ENCODE measurements around the gene PLEKHG3. TPM values are rescaled to one million over a fixed set of nuclear protein-coding genes. Genes with fewer than 3 reads are reported as not detected.

The PLEKHG3 gene
- polyA plus RNA-seq, 3 donors: 6.3 to 21.6 (median 13.0) TPM

DNA sequence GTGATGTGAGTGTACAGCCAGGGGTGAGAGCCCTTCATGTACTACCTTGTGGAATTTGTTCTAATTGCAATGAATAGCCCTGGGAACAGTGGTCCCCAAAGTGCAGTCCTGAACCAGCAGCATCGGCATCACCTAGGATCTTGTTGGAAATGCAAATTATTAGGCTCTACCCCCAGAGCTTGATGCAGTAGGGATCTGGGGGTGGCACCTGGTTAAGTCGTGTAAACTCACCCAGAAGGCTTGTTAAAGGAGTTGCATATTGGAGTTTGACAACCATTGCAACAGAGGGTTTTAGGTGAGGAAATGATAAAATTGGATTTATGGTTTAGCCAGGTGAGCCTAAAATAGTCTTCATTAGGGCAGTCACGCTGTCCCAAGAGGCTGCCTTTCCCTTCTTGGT is 73.2 kb downstream of the PLEKHG3 start:
- no peak overlapping the region for H3K4me3 ChIP-seq (replicated peaks in 1 of 3; ENCODE audit: low read depth in 2 of 3, low read length in 3 of 3)
- DNase-seq: no peak
- H3K9me3 ChIP-seq (replicated peaks in 1 of 2; ENCODE audit: control insufficient read depth in 1 of 2, insufficient read depth in 1 of 2, low read length in 2 of 2): peaks cover 0 to 17% of the 10 kb centered on the region in 2 donors
- Mint-ChIP-seq H3K9me3 (peaks cover 2 to 22% (median 13%) of the 10 kb centered on the region in 7 donors), H3K4me1 (no peaks in the 10 kb centered on the region), H3K4me3 (no peak overlapping the region), H3K36me3 (no peaks in the 10 kb centered on the region), H3K27ac (no peak overlapping the region), H3K27me3 (ENCODE audit: low read depth in 3 of 3) (peaks cover 0 to 4% (median 3%) of the 10 kb centered on the region in 3 donors)
- WGBS (ENCODE audit: insufficient coverage): 100% methylated on average over 3 of the region's 3 CpGs
- no peak overlapping the region for H3K9ac ChIP-seq (ENCODE audit: insufficient read depth, low read length, poor library complexity, severe bottlenecking)
- H2AFZ ChIP-seq (ENCODE audit: insufficient read depth, low read depth, low read length, poor library complexity, severe bottlenecking): no peak overlapping the region
- H3K27me3 ChIP-seq (ENCODE audit: control insufficient read depth in 2 of 2, insufficient read depth in 2 of 2, low read length in 2 of 2): no peaks in the 10 kb centered on the region
- H3K36me3 ChIP-seq (replicated peaks in 1 of 2; ENCODE audit: control insufficient read depth in 1 of 2, insufficient read depth in 2 of 2, low read length in 2 of 2): no peaks in the 10 kb centered on the region
- H3K4me2 ChIP-seq (replicated peaks; ENCODE audit: extremely low read depth, low read length, poor library complexity, severe bottlenecking): no peak overlapping the region
- H3K27ac ChIP-seq (ENCODE audit: low read depth in 1 of 2, low read length in 2 of 2): no peak overlapping the region
- TF ChIP-seq, protein P1, sequence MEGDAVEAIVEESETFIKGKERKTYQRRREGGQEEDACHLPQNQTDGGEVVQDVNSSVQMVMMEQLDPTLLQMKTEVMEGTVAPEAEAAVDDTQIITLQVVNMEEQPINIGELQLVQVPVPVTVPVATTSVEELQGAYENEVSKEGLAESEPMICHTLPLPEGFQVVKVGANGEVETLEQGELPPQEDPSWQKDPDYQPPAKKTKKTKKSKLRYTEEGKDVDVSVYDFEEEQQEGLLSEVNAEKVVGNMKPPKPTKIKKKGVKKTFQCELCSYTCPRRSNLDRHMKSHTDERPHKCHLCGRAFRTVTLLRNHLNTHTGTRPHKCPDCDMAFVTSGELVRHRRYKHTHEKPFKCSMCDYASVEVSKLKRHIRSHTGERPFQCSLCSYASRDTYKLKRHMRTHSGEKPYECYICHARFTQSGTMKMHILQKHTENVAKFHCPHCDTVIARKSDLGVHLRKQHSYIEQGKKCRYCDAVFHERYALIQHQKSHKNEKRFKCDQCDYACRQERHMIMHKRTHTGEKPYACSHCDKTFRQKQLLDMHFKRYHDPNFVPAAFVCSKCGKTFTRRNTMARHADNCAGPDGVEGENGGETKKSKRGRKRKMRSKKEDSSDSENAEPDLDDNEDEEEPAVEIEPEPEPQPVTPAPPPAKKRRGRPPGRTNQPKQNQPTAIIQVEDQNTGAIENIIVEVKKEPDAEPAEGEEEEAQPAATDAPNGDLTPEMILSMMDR (IDR thresholded peaks at IDR 0.05): no peak
- H3K4me1 ChIP-seq (ENCODE audit: control insufficient read depth in 1 of 2, insufficient read depth in 2 of 2, low read length in 2 of 2): no peaks in the 10 kb centered on the region
- no peaks in the 10 kb centered on the region for H3K79me2 ChIP-seq (ENCODE audit: insufficient read depth, low read length)
- H4K20me1 ChIP-seq (ENCODE audit: insufficient read depth, low read length): no peaks in the 10 kb centered on the region
- intact Hi-C loops (cut with micrococcal nuclease): no loop called here

GRCh38 chr14:64778104-64778754 is 74.0 kb downstream of the PLEKHG3 start:
- peaks cover 2 to 18% (median 12%) of the 10 kb centered on the region in 7 donors for H3K9me3 Mint-ChIP-seq
- no peaks in the 10 kb centered on the region for H3K79me2 ChIP-seq (ENCODE audit: insufficient read depth, low read length)
- no peak overlapping the region for H3K27ac Mint-ChIP-seq
- no peak overlapping the region for H3K4me2 ChIP-seq (replicated peaks; ENCODE audit: extremely low read depth, low read length, poor library complexity, severe bottlenecking)
- H3K9me3 ChIP-seq (replicated peaks in 1 of 2; ENCODE audit: control insufficient read depth in 1 of 2, insufficient read depth in 1 of 2, low read length in 2 of 2): peaks cover 0 to 14% of the 10 kb centered on the region in 2 donors
- no peak overlapping the region for H2AFZ ChIP-seq (ENCODE audit: insufficient read depth, low read depth, low read length, poor library complexity, severe bottlenecking)
- no peak for DNase-seq
- no peaks in the 10 kb centered on the region for H3K4me1 ChIP-seq (ENCODE audit: control insufficient read depth in 1 of 2, insufficient read depth in 2 of 2, low read length in 2 of 2)
- intact Hi-C loops (cut with micrococcal nuclease): no loop called here
- H3K27me3 ChIP-seq (ENCODE audit: control insufficient read depth in 2 of 2, insufficient read depth in 2 of 2, low read length in 2 of 2): no peaks in the 10 kb centered on the region
- TF ChIP-seq, protein P1 (IDR thresholded peaks at IDR 0.05): no peak
- H3K36me3 ChIP-seq (replicated peaks in 1 of 2; ENCODE audit: control insufficient read depth in 1 of 2, insufficient read depth in 2 of 2, low read length in 2 of 2): no peaks in the 10 kb centered on the region
- H3K4me3 ChIP-seq (replicated peaks in 1 of 3; ENCODE audit: low read depth in 2 of 3, low read length in 3 of 3): no peak overlapping the region
- H3K4me3 Mint-ChIP-seq: no peak overlapping the region
- H3K27me3 Mint-ChIP-seq (ENCODE audit: low read depth in 3 of 3): peaks cover 0 to 4% (median 3%) of the 10 kb centered on the region in 3 donors
- 89% methylated on average over 3 of the region's 7 CpGs for WGBS (ENCODE audit: insufficient coverage)
- H3K4me1 Mint-ChIP-seq: no peaks in the 10 kb centered on the region
- H3K36me3 Mint-ChIP-seq: no peaks in the 10 kb centered on the region
- H3K27ac ChIP-seq (ENCODE audit: low read depth in 1 of 2, low read length in 2 of 2): no peak overlapping the region
- no peak overlapping the region for H3K9ac ChIP-seq (ENCODE audit: insufficient read depth, low read length, poor library complexity, severe bottlenecking)
- H4K20me1 ChIP-seq (ENCODE audit: insufficient read depth, low read length): no peaks in the 10 kb centered on the region

Data from CD14-positive monocyte (primary cell).